Peyer's patch (tissue), 4 donors: ENCODE results near the gene VPS16.

ENCODE experiments used
- CTCF ChIP-seq, 6 experiments: fragments of 450-650 bp in 4 of 6; fragments of 200-600 bp in 2 of 6; sonication (generic) in 1 of 6; IDR thresholded peaks; one replicate each; pipeline ENCODE4 v1.5.1; 2017 to 2019; ENCODE audit warnings: antibody characterized with exemption in 6 of 6, mild to moderate bottlenecking in 3 of 6, moderate library complexity in 1 of 6
- POLR2A ChIP-seq, 2 donors: fragments of 450-650 bp; IDR thresholded peaks; one replicate each; pipeline ENCODE4 v1.5.1; 2017; ENCODE audit warnings: antibody characterized with exemption in 2 of 2, mild to moderate bottlenecking in 2 of 2, moderate library complexity in 2 of 2

DNA sequence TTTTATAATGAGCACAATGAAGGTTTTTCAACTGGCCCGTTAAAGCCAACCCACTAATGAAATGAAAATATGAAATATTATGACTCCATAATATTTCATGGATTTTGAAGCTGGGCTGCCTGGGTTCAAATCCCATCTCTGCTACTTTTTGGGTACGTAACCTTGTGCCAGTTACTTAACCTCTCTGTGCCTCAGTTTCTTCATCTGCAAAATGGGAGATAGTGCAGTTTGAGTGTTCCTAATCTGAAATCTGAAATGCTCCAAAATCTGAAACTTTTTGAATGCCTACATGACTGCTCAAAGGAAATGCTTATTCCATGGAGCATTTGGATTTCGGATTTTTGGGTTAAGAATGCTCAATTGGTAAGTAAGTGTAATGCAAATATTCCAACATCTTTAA lies 62.3 kb downstream of the VPS16 start:
- TF ChIP-seq CTCF (IDR thresholded peaks at IDR 0.05) (no peak), POLR2A (IDR thresholded peaks at IDR 0.05) (no peak)
